K562 (cell line): Measurements from ENCODE around the gene PITPNM1. TPM values are rescaled to one million over a fixed set of nuclear protein-coding genes. Genes with fewer than 3 reads are reported as not detected.
A peak's percentile ranks its signal among the peaks of the same experiment; 100 is the strongest.

ENCODE experiments used
- FUS ChIP-seq: fragments of 200-400 bp; formaldehyde crosslinking; optimal IDR thresholded peaks from 2 replicates; pipeline ENCODE3; 2017; ENCODE audit warnings: low read depth, low read length
- RBFOX2 ChIP-seq: fragments of 200-400 bp; formaldehyde crosslinking; IDR thresholded peaks from 2 replicates; pipeline ENCODE4 v1.6.1; 2017; ENCODE audit warnings: low read depth, mild to moderate bottlenecking, low read length, moderate library complexity
- ZFX ChIP-seq: sonication (generic); formaldehyde crosslinking; IDR thresholded peaks from 2 replicates; pipeline ENCODE4 v1.8.0; 2022; ENCODE audit warnings: mild to moderate bottlenecking, missing genetic modification reagents, moderate library complexity
- microRNA-seq: library from miRNA; unstranded; fragments of <30 nt; microRNA quantifications from one replicate; pipeline ENCODE4, GENCODE V29; 2018; ENCODE audit warnings: borderline microRNAs expressed
- polyA plus RNA-seq, 8 experiments: library from polyadenylated mRNA; depleted of rRNA in 4 of 8; stranded (reverse) in 5 of 8; unstranded in 3 of 8; fragments of >200 nt; fragmentation: Nextera tagmentation in 2 of 8; fragmentation: Illumina TruSeq in 1 of 8; extraction: Ambion mirVana in 2 of 8; extraction: Trizol in 1 of 8; gene quantifications; 2 replicates each; pipeline versions ENCODE4 v1.2.1 to v1.2.3, GENCODE V29; 2011 to 2014; ENCODE audit warnings: inconsistent platforms in 1 of 8, missing spikeins in 1 of 8
- small RNA-seq: library from RNA; depleted of rRNA; stranded (forward); fragments of <200 nt; gene quantifications from one replicate; pipeline ENCODE3, GENCODE V24; 2014
- total RNA-seq, 7 experiments: library from RNA; depleted of rRNA in 6 of 7; stranded (reverse); fragments of >200 nt in 6 of 7; fragmentation: Illumina TruSeq in 2 of 7; extraction: Trizol in 2 of 7; gene quantifications; 2 replicates each; pipeline versions ENCODE4 v1.2.1 to v1.2.3, GENCODE V29; 2011 to 2021; ENCODE audit warnings: low replicate concordance in 1 of 7
- TF ChIP-seq, protein P1 (sequence below), 3 experiments: fragments of 200-800 bp in 1 of 3; fragments of 250-450 bp in 1 of 3; fragments of 450-650 bp in 1 of 3; sonication (Bioruptor Pico) in 1 of 3; sonication (Bioruptor generic) in 1 of 3; formaldehyde crosslinking in 1 of 3; IDR thresholded peaks; 2 replicates each; pipeline versions ENCODE4 v1.6.1 to v1.8.0; 2016 to 2022; ENCODE audit warnings: mild to moderate bottlenecking in 2 of 3, missing genetic modification characterization in 2 of 3, missing compliant biosample characterization in 1 of 3, moderate library complexity in 1 of 3
- TF ChIP-seq, protein P2 (sequence below): sonication (generic); formaldehyde crosslinking; IDR thresholded peaks from 2 replicates; pipeline ENCODE4 v1.9.0; 2022; ENCODE audit warnings: mild to moderate bottlenecking, missing genetic modification reagents

PITPNM1 gene
- total and polyA plus RNA-seq, 9 of the 15 experiments (the other 6 are each of a cell fraction or from before 2014, with no cell fraction given) = 0.11 to 53.7 (median 16.0) TPM

DNA sequence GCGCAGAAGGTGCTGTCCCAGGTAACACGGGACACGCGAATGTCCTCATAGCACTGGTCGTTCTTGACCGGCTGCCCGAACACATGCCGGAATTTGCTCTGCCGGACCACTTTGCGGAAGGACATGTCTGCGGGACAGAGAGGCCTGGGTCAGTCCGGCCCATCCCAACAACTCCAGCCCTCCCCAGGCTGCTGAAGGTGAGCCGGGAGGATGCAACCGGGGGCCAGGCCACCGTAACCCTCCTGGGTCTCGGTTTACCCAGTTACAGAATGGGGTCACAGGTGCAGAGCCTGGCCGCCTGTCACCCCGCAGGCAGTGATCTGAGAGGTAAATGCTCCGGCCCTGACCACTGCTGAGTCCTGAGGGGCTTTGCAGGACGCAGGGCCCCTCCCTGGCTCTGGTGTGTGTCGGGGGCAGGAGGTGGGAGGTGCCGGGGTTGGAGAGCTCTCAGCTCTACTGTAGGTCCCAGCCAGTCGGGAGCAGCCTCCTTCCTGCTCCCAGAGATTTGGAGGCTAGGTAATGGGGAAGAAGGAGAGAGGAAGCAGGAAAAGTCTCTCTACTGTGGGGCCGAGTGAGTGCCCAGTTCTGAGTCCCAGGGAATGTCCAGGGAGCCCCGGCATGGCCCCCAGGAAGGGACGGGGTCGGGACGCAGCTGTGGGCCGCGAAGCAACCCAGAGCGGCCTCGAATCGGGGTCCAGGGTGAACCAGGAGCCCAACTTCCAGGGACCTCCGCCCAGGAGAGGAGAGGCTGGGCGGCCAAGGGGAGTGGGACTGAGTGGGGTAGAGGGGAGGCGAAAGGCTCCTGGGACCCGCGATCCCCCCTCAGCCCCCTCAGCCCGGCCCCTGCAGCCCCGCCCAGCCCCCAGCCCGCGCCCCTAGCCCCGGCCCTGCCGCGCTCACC lies 62.4 kb downstream of the PITPNM1 start (continued):
- TF ChIP-seq, protein P1, sequence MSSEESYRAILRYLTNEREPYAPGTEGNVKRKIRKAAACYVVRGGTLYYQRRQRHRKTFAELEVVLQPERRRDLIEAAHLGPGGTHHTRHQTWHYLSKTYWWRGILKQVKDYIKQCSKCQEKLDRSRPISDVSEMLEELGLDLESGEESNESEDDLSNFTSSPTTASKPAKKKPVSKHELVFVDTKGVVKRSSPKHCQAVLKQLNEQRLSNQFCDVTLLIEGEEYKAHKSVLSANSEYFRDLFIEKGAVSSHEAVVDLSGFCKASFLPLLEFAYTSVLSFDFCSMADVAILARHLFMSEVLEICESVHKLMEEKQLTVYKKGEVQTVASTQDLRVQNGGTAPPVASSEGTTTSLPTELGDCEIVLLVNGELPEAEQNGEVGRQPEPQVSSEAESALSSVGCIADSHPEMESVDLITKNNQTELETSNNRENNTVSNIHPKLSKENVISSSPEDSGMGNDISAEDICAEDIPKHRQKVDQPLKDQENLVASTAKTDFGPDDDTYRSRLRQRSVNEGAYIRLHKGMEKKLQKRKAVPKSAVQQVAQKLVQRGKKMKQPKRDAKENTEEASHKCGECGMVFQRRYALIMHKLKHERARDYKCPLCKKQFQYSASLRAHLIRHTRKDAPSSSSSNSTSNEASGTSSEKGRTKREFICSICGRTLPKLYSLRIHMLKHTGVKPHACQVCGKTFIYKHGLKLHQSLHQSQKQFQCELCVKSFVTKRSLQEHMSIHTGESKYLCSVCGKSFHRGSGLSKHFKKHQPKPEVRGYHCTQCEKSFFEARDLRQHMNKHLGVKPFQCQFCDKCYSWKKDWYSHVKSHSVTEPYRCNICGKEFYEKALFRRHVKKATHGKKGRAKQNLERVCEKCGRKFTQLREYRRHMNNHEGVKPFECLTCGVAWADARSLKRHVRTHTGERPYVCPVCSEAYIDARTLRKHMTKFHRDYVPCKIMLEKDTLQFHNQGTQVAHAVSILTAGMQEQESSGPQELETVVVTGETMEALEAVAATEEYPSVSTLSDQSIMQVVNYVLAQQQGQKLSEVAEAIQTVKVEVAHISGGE (CRISPR knock-in tag; IDR thresholded peaks at IDR 0.05) = 0 out of 6 replicates have a peak, but pooled peaks of 1 of the 3 experiments have one; percentile 22
- TF ChIP-seq FUS = no peak
- TF ChIP-seq RBFOX2 = peak; percentile 38
- TF ChIP-seq ZFX = peak; percentile 34; the same call in 1 of the 2 replicates
- TF ChIP-seq, protein P2, sequence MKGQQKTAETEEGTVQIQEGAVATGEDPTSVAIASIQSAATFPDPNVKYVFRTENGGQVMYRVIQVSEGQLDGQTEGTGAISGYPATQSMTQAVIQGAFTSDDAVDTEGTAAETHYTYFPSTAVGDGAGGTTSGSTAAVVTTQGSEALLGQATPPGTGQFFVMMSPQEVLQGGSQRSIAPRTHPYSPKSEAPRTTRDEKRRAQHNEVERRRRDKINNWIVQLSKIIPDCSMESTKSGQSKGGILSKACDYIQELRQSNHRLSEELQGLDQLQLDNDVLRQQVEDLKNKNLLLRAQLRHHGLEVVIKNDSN (CRISPR knock-in tag) = no peak
- TF ChIP-seq, all 486 proteins: peak for 9

Small RNA genes within 50 kb of the gene (microRNA-seq; reads per million reads assigned to microRNA genes)
- not detected for gene MIR6752

Small RNA genes within 50 kb of the gene (small RNA-seq; reads per million reads assigned to genes)
- not detected for gene MIR6752

Other genes starting within 250 kb of the PITPNM1 start
Only the 7 nearest of the 24 such genes appear.
- 120 and 167 TPM in 2 replicates for gene CORO1B, start 61.9 kb downstream of the PITPNM1 start, total RNA-seq (2014; rRNA removed)
- 5.2 and 14.6 TPM in 2 replicates for gene CORO1B, start 61.9 kb downstream of the PITPNM1 start, total RNA-seq (2014; rRNA removed; fragmentation: Illumina TruSeq; extraction: Trizol)
- 73.6 and 73.9 TPM in 2 replicates for gene CORO1B, start 61.9 kb downstream of the PITPNM1 start, total RNA-seq (2015; rRNA removed; fragmentation: Illumina TruSeq; extraction: Trizol)
- gene CORO1B, start 61.9 kb downstream of the PITPNM1 start, total RNA-seq (2021) = 98.1 and 107 TPM in 2 replicates
- gene CORO1B, start 61.9 kb downstream of the PITPNM1 start, polyA plus RNA-seq (2011; rRNA removed) = 45.1 and 84.3 TPM in 2 replicates
- gene CORO1B, start 61.9 kb downstream of the PITPNM1 start, polyA plus RNA-seq (2014; fragmentation: Illumina TruSeq; extraction: Trizol) = 66.3 and 93.6 TPM in 2 replicates
- 1 to 10 TPM in 1 of 2 experiments, under 1 TPM in 1; 0.23 to 1.0 TPM for gene CORO1B, start 61.9 kb downstream of the PITPNM1 start, polyA plus RNA-seq (2014; fragmentation: Nextera tagmentation; extraction: Ambion mirVana)
- 87.8 and 98.1 TPM in 2 replicates for gene CORO1B, start 61.9 kb downstream of the PITPNM1 start, polyA plus RNA-seq (2014; rRNA removed)
- not detected in 2 replicates for gene GPR152, start 52.6 kb downstream of the PITPNM1 start, total RNA-seq (2014; rRNA removed)
- not detected in 2 replicates for gene GPR152, start 52.6 kb downstream of the PITPNM1 start, total RNA-seq (2014; rRNA removed; fragmentation: Illumina TruSeq; extraction: Trizol)
- not detected in 2 replicates for gene GPR152, start 52.6 kb downstream of the PITPNM1 start, total RNA-seq (2015; rRNA removed; fragmentation: Illumina TruSeq; extraction: Trizol)
- not detected in 2 replicates for gene GPR152, start 52.6 kb downstream of the PITPNM1 start, total RNA-seq (2021)
- not detected in 2 replicates for gene GPR152, start 52.6 kb downstream of the PITPNM1 start, polyA plus RNA-seq (2011; rRNA removed)
- not detected in 2 replicates for gene GPR152, start 52.6 kb downstream of the PITPNM1 start, polyA plus RNA-seq (2014; fragmentation: Illumina TruSeq; extraction: Trizol)
- not detected for gene GPR152, start 52.6 kb downstream of the PITPNM1 start, polyA plus RNA-seq (2014; fragmentation: Nextera tagmentation; extraction: Ambion mirVana)
- not detected in 2 replicates for gene GPR152, start 52.6 kb downstream of the PITPNM1 start, polyA plus RNA-seq (2014; rRNA removed)
- not detected in 2 replicates for gene CABP4, start 50.0 kb downstream of the PITPNM1 start, total RNA-seq (2014; rRNA removed)
- gene CABP4, start 50.0 kb downstream of the PITPNM1 start, total RNA-seq (2014; rRNA removed; fragmentation: Illumina TruSeq; extraction: Trizol) = not detected in 2 replicates
- gene CABP4, start 50.0 kb downstream of the PITPNM1 start, total RNA-seq (2015; rRNA removed; fragmentation: Illumina TruSeq; extraction: Trizol) = 0.11 TPM in 1 of 2 replicates, not detected in the other
- not detected in 2 replicates for gene CABP4, start 50.0 kb downstream of the PITPNM1 start, total RNA-seq (2021)
- 0.08 TPM in 1 of 2 replicates, not detected in the other for gene CABP4, start 50.0 kb downstream of the PITPNM1 start, polyA plus RNA-seq (2011; rRNA removed)
- not detected in 2 replicates for gene CABP4, start 50.0 kb downstream of the PITPNM1 start, polyA plus RNA-seq (2014; fragmentation: Illumina TruSeq; extraction: Trizol)
- gene CABP4, start 50.0 kb downstream of the PITPNM1 start, polyA plus RNA-seq (2014; fragmentation: Nextera tagmentation; extraction: Ambion mirVana) = not detected
- not detected in 2 replicates for gene CABP4, start 50.0 kb downstream of the PITPNM1 start, polyA plus RNA-seq (2014; rRNA removed)
- gene TMEM134, start 36.1 kb downstream of the PITPNM1 start, total RNA-seq (2014; rRNA removed) = 10.7 and 23.4 TPM in 2 replicates
- gene TMEM134, start 36.1 kb downstream of the PITPNM1 start, total RNA-seq (2014; rRNA removed; fragmentation: Illumina TruSeq; extraction: Trizol) = 1.3 and 1.5 TPM in 2 replicates
- 10.3 and 10.7 TPM in 2 replicates for gene TMEM134, start 36.1 kb downstream of the PITPNM1 start, total RNA-seq (2015; rRNA removed; fragmentation: Illumina TruSeq; extraction: Trizol)
- gene TMEM134, start 36.1 kb downstream of the PITPNM1 start, total RNA-seq (2021) = 19.2 and 19.3 TPM in 2 replicates
- gene TMEM134, start 36.1 kb downstream of the PITPNM1 start, polyA plus RNA-seq (2011; rRNA removed) = 17.5 and 26.2 TPM in 2 replicates
- gene TMEM134, start 36.1 kb downstream of the PITPNM1 start, polyA plus RNA-seq (2014; fragmentation: Illumina TruSeq; extraction: Trizol) = 6.3 and 11.1 TPM in 2 replicates
- gene TMEM134, start 36.1 kb downstream of the PITPNM1 start, polyA plus RNA-seq (2014; fragmentation: Nextera tagmentation; extraction: Ambion mirVana) = 1 to 10 TPM in 1 of 2 experiments, under 1 TPM in 1; 0.63 to 1.4 TPM
- gene TMEM134, start 36.1 kb downstream of the PITPNM1 start, polyA plus RNA-seq (2014; rRNA removed) = 48.4 and 58.9 TPM in 2 replicates
- gene AIP, start 22.3 kb downstream of the PITPNM1 start, total RNA-seq (2014; rRNA removed) = 92.5 and 101 TPM in 2 replicates
- 16.6 and 37.0 TPM in 2 replicates for gene AIP, start 22.3 kb downstream of the PITPNM1 start, total RNA-seq (2014; rRNA removed; fragmentation: Illumina TruSeq; extraction: Trizol)
- gene AIP, start 22.3 kb downstream of the PITPNM1 start, total RNA-seq (2015; rRNA removed; fragmentation: Illumina TruSeq; extraction: Trizol) = 50.3 and 52.7 TPM in 2 replicates
- 71.2 and 78.3 TPM in 2 replicates for gene AIP, start 22.3 kb downstream of the PITPNM1 start, total RNA-seq (2021)
- 66.6 and 98.4 TPM in 2 replicates for gene AIP, start 22.3 kb downstream of the PITPNM1 start, polyA plus RNA-seq (2011; rRNA removed)
- 40.2 and 66.9 TPM in 2 replicates for gene AIP, start 22.3 kb downstream of the PITPNM1 start, polyA plus RNA-seq (2014; fragmentation: Illumina TruSeq; extraction: Trizol)
- gene AIP, start 22.3 kb downstream of the PITPNM1 start, polyA plus RNA-seq (2014; fragmentation: Nextera tagmentation; extraction: Ambion mirVana) = 10 to 100 TPM in 1 of 2 experiments, 1 to 10 TPM in 1; 5.2 to 16.2 TPM
- 85.1 and 92.7 TPM in 2 replicates for gene AIP, start 22.3 kb downstream of the PITPNM1 start, polyA plus RNA-seq (2014; rRNA removed)
- 34.6 and 53.3 TPM in 2 replicates for gene CDK2AP2, start 2.8 kb upstream of the PITPNM1 start, total RNA-seq (2014; rRNA removed)
- gene CDK2AP2, start 2.8 kb upstream of the PITPNM1 start, total RNA-seq (2014; rRNA removed; fragmentation: Illumina TruSeq; extraction: Trizol) = 5.4 and 7.5 TPM in 2 replicates
- 21.7 and 22.1 TPM in 2 replicates for gene CDK2AP2, start 2.8 kb upstream of the PITPNM1 start, total RNA-seq (2015; rRNA removed; fragmentation: Illumina TruSeq; extraction: Trizol)
- 47.4 and 50.2 TPM in 2 replicates for gene CDK2AP2, start 2.8 kb upstream of the PITPNM1 start, total RNA-seq (2021)
- gene CDK2AP2, start 2.8 kb upstream of the PITPNM1 start, polyA plus RNA-seq (2011; rRNA removed) = 11.4 and 28.8 TPM in 2 replicates
- gene CDK2AP2, start 2.8 kb upstream of the PITPNM1 start, polyA plus RNA-seq (2014; fragmentation: Illumina TruSeq; extraction: Trizol) = 41.5 and 56.9 TPM in 2 replicates
- gene CDK2AP2, start 2.8 kb upstream of the PITPNM1 start, polyA plus RNA-seq (2014; fragmentation: Nextera tagmentation; extraction: Ambion mirVana) = 1 to 10 TPM; 4.4 to 8.4 TPM
- 34.6 and 37.1 TPM in 2 replicates for gene CDK2AP2, start 2.8 kb upstream of the PITPNM1 start, polyA plus RNA-seq (2014; rRNA removed)
- gene CABP2, start 18.1 kb upstream of the PITPNM1 start, total RNA-seq (2014; rRNA removed) = not detected in 2 replicates
- gene CABP2, start 18.1 kb upstream of the PITPNM1 start, total RNA-seq (2014; rRNA removed; fragmentation: Illumina TruSeq; extraction: Trizol) = not detected in 2 replicates
- not detected in 2 replicates for gene CABP2, start 18.1 kb upstream of the PITPNM1 start, total RNA-seq (2015; rRNA removed; fragmentation: Illumina TruSeq; extraction: Trizol)
- gene CABP2, start 18.1 kb upstream of the PITPNM1 start, total RNA-seq (2021) = not detected in 2 replicates
- not detected in 2 replicates for gene CABP2, start 18.1 kb upstream of the PITPNM1 start, polyA plus RNA-seq (2011; rRNA removed)
- gene CABP2, start 18.1 kb upstream of the PITPNM1 start, polyA plus RNA-seq (2014; fragmentation: Illumina TruSeq; extraction: Trizol) = not detected in 2 replicates
- not detected for gene CABP2, start 18.1 kb upstream of the PITPNM1 start, polyA plus RNA-seq (2014; fragmentation: Nextera tagmentation; extraction: Ambion mirVana)
- not detected in 2 replicates for gene CABP2, start 18.1 kb upstream of the PITPNM1 start, polyA plus RNA-seq (2014; rRNA removed)